NOMO-1 treated with dmso at 0.1 percent for 144 hours (cell line): ENCODE measurements around the gene UNC80.
"Not testable (repeated sequence)": the region's sequence is repeated elsewhere in the genome, so short reads cannot be mapped to it uniquely, and the experiment has no call there.

Experiments
- DNase-seq: peaks from one replicate; lab custom pipeline; 2025; ENCODE audit not compliant: unreplicated experiment; lab: John Stamatoyannopoulos, UW

UNC80 gene

GRCh38 chr2:209771474-209772289, at the start of gene UNC80:
Gene UNC80 (plus strand): TSS chr2:209771832. CDS start chr2:209772073, 241 bp downstream.
- no peak for DNase-seq

GRCh38 chr2:209726311-209726710, 45.3 kb upstream of the UNC80 start:
- no peak for DNase-seq

GRCh38 chr2:209727077-209727476, 44.6 kb upstream of the UNC80 start:
- no peak for DNase-seq

DNA sequence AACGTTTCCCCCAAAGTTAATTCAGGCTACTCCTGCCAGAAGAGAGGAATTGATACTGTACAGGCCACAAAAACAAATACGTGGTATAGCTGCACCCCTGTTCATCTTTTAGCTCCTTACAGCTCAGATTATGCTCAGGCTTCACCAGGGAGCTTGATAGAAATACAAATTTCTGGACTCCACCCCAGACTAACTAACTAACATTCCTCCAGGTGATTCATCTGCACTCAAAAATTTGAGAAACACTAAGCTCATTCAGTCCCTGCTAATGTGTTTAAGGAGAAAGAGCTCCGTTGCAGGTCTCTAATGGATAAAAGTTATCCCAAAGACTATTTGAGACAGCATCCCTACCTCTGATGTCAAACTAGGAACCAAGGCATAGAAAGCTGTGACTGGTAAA, 36.8 kb upstream of the UNC80 start:
- no peak for DNase-seq

DNA sequence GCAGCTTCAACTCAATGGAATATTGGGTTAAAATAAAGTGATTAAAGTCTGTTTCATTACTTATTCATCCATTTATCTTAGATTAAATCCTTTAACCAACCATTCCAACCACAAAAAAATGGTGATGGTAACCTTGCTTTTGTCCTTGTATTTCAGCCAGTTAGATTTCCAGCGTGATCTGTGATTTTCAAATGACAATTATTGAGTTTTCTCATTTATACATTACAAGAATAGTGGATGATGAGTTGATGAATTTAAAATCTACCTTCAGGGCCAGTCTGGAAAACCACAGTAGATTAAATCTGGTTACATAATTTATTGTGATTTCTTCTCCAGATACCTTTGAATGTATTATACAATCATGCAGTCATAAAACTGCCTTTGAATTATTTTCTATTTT, 29.7 kb upstream of the UNC80 start:
- no peak for DNase-seq

GRCh38 chr2:209753020-209753419, 18.6 kb upstream of the UNC80 start:
- DNase-seq, result no peak

DNA sequence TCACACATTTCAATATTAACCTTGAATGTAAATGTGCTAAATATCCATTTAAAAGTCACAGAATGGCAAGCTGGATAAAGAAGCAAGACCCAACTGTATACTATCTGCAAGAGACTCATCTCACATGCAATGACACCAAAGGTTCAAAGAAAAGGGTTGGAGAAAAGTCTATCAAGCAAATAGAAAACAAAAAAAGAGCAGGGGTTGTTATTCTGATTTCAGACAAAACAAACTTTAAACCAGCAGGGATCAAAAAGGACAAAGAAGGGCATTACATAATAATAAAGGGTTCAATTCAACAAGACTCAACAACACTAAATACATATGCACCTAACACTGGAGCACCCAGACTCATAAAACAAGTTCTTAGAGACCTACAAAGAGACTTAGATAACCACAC, 14.5 kb upstream of the UNC80 start:
- no peak for DNase-seq

DNA sequence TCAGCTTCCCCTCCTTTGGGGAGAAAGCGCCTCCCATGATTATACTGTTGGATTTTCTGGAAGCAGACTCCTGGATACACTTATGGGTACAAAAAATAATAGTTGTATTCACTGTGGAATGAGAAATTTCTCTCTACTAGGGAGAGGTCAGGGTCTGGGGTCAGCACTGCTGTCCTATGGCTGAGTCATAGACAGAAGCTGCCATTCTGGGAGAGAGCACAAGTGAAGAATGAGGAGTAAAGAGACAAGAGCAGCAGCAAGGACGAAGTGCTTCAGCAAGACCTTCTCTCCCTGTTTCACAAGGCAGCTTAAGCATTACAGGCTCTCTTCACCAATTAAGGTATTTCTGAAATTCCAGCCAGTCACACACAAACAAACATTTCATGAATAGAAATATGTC, 10.1 kb upstream of the UNC80 start:
- no peak for DNase-seq

DNA sequence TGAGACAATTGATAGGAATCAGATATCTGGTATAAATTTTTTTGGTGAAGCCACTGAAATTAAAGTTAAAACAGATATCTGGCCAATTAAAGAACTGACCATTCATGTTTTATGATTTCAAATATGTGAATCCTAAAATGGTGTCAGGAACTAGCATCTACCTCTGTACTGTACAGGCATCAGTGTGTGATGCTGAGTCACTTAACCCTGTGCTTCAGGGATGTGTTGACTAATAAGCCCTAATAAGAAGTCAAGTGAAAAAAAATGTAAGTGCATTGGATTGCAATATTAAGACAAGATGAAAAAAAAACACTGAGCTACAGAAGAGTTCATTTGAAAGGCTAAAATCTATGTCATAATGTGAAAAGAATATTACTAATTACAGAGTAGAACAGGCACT, 9.1 kb upstream of the UNC80 start:
- DNase-seq, result no peak

DNA sequence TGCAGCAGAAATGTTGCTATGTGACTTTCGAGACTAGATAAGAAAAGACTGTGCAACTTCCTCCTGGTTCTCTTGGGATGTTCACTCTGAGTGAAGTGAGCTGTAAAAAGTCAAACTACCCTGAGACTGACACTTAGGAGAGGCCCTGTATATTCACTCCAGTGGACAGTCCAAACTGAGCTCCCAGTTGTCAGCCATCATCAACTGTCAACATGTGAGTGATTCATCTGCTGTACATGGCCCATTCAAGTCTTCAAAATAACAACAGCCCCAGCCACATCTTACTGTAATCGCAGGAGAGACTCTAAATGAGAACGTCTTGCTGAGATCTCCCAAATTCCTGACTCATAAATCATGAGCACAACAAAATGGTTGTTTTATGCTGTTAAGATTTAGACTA, 8.5 kb upstream of the UNC80 start:
- no peak for DNase-seq

DNA sequence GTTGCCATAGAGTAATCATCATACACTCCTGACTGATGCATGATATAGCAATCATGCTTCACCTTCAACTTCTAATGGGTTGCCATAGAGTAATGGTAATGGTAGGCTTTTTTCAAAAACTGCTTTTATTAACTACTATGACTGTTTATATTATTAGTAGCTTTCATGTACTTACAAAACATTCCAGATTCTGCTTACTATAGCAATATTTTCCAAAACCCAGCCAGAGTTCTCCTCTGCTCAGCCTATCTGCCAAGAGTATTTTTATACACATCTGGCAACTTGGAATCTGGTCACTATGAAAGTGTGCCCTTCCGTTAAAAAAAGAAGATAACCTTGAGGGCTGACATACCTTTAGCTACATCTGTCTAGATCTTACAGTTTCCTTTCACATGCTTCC, 5.0 kb upstream of the UNC80 start:
- DNase-seq, result no peak

- no peak for DNase-seq
Observed at GRCh38 chr2:209767316-209767715, 4.3 kb upstream of the UNC80 start.

- no peak for DNase-seq
Observed at GRCh38 chr2:209768557-209768956, 3.1 kb upstream of the UNC80 start.

- no peak for DNase-seq
Observed at GRCh38 chr2:209772290-209772685, 656 bp downstream of the UNC80 start.

GRCh38 chr2:209773377-209773776, 1.7 kb downstream of the UNC80 start:
- DNase-seq, result no peak

DNA sequence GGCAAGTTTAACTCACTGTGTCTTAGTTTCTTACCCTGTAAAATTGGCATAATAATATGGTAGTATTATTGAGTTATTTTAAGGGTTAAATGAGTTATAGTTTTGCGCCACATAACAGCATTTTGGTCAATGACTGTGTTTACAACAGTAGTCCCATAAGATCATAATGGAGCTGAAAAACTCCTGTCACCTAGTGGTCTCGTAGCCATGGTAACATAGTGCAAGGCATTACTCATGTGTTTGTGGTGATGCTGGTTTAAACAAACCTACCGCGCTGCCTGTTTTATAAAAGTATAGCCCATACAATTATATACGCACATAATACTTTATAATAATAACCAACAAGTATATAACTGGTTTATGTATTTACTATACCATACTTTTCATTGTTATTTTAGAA, 15.8 kb downstream of the UNC80 start:
- DNase-seq, result no peak

GRCh38 chr2:209788925-209789324, 17.3 kb downstream of the UNC80 start:
- DNase-seq, result no peak

- no peak for DNase-seq
Observed at GRCh38 chr2:209790066-209790728, 18.6 kb downstream of the UNC80 start.

GRCh38 chr2:209791151-209791550, 19.5 kb downstream of the UNC80 start:
- DNase-seq, result no peak

GRCh38 chr2:209795425-209795824, 23.8 kb downstream of the UNC80 start:
- not testable (repeated sequence) for DNase-seq

GRCh38 chr2:209805351-209805750, 33.7 kb downstream of the UNC80 start:
- DNase-seq, result no peak

GRCh38 chr2:209806318-209806717, 34.7 kb downstream of the UNC80 start:
- DNase-seq, result no peak

GRCh38 chr2:209808521-209808920, 36.9 kb downstream of the UNC80 start:
- no peak for DNase-seq
